ENCODE results near the gene HASPIN.

DNA sequence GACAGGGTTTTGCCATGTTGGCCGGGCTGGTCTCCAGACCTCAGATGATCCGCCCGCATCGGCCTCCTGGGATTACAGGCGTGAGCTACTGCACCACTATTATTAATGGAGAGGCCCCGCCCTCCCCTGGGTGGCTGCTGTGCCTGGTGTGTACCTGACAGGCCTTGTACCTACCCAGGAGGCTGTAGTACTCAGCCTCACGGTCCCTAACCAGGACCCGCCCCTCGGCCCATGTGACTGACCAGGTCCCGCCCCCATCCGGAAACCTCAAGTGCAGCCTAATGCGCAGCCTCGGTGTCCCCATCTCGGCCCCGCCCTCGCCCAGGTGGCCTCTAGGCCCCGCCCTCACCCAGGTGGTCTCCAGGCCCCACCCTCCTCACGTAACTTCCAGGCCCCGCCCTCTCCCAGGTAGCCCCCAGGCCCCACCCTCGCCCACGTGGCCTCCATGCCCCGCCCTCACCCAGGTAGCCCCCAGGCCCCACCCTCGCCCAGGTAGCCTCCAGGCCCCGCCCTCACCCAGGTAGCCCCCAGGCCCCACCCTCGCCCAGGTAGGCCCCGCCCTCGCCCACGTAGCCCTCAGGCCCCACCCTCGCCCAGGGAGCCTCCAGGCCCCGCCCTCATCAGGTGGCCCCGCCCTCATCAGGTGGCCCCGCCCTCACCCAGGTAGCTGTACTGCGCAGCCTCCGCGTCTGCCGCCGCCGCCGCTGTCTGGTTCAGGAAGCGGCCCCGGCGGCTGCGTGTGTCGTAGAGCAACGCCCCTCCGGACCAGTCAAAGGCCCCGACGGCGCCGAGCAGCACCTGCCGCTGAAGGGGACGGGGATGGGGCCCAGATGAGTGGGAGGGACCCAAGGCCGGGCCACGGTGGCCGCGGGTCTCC is 31.0 kb downstream of the HASPIN start:
- TF ChIP-seq EP300 (conservative IDR thresholded peaks at IDR 0.05; ENCODE audit: poor library complexity, severe bottlenecking) (no peak), POLR2AphosphoS5 (IDR thresholded peaks at IDR 0.05) (no peak), SMC3 (conservative IDR thresholded peaks at IDR 0.05; ENCODE audit: poor library complexity) (no peak), EZH2 (IDR thresholded peaks at IDR 0.05; ENCODE audit: borderline replicate concordance, insufficient read depth, low read length, poor library complexity, severe bottlenecking) (no peak)
- TF ChIP-seq, protein P1, sequence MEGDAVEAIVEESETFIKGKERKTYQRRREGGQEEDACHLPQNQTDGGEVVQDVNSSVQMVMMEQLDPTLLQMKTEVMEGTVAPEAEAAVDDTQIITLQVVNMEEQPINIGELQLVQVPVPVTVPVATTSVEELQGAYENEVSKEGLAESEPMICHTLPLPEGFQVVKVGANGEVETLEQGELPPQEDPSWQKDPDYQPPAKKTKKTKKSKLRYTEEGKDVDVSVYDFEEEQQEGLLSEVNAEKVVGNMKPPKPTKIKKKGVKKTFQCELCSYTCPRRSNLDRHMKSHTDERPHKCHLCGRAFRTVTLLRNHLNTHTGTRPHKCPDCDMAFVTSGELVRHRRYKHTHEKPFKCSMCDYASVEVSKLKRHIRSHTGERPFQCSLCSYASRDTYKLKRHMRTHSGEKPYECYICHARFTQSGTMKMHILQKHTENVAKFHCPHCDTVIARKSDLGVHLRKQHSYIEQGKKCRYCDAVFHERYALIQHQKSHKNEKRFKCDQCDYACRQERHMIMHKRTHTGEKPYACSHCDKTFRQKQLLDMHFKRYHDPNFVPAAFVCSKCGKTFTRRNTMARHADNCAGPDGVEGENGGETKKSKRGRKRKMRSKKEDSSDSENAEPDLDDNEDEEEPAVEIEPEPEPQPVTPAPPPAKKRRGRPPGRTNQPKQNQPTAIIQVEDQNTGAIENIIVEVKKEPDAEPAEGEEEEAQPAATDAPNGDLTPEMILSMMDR (IDR thresholded peaks at IDR 0.05; ENCODE audit: poor library complexity, severe bottlenecking), result no peak
- TF ChIP-seq, protein P2, sequence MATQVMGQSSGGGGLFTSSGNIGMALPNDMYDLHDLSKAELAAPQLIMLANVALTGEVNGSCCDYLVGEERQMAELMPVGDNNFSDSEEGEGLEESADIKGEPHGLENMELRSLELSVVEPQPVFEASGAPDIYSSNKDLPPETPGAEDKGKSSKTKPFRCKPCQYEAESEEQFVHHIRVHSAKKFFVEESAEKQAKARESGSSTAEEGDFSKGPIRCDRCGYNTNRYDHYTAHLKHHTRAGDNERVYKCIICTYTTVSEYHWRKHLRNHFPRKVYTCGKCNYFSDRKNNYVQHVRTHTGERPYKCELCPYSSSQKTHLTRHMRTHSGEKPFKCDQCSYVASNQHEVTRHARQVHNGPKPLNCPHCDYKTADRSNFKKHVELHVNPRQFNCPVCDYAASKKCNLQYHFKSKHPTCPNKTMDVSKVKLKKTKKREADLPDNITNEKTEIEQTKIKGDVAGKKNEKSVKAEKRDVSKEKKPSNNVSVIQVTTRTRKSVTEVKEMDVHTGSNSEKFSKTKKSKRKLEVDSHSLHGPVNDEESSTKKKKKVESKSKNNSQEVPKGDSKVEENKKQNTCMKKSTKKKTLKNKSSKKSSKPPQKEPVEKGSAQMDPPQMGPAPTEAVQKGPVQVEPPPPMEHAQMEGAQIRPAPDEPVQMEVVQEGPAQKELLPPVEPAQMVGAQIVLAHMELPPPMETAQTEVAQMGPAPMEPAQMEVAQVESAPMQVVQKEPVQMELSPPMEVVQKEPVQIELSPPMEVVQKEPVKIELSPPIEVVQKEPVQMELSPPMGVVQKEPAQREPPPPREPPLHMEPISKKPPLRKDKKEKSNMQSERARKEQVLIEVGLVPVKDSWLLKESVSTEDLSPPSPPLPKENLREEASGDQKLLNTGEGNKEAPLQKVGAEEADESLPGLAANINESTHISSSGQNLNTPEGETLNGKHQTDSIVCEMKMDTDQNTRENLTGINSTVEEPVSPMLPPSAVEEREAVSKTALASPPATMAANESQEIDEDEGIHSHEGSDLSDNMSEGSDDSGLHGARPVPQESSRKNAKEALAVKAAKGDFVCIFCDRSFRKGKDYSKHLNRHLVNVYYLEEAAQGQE (IDR thresholded peaks at IDR 0.05; ENCODE audit: borderline replicate concordance), result no peak

Data from neural cell (in vitro differentiated cells).